ENCODE measurements around the gene ST3GAL5. TPM values are rescaled to one million over a fixed set of nuclear protein-coding genes. Genes with fewer than 3 reads are reported as not detected.
"Not testable (repeated sequence)": the region's sequence is repeated elsewhere in the genome, so short reads cannot be mapped to it uniquely, and the experiment has no call there.

Gene ST3GAL5
- total RNA-seq, 1 experiment from 2014 or later = 3.8 TPM

DNA sequence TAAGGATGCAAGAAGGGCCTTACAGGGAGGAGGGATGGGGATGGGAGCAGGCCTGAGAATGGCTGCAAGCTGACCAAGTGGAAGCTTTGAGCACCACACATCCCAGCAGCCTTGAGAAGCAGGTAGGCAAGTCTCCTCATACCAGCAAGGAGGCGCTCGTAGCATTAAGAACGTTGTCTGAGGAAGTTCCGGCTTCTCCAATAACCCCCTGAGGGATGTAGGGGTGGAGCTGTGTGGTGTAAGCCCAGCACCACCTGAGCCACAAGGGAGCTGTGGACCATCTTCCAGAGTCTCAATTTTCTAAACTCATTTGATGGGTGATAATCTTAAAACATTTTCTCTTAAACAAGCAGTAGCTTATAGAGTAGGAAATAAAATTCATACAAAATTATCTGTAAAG, 50.6 kb downstream of the ST3GAL5 start:
- BruUV-seq (replicated peaks) = no TSS peak
- TF ChIP-seq, protein P1, sequence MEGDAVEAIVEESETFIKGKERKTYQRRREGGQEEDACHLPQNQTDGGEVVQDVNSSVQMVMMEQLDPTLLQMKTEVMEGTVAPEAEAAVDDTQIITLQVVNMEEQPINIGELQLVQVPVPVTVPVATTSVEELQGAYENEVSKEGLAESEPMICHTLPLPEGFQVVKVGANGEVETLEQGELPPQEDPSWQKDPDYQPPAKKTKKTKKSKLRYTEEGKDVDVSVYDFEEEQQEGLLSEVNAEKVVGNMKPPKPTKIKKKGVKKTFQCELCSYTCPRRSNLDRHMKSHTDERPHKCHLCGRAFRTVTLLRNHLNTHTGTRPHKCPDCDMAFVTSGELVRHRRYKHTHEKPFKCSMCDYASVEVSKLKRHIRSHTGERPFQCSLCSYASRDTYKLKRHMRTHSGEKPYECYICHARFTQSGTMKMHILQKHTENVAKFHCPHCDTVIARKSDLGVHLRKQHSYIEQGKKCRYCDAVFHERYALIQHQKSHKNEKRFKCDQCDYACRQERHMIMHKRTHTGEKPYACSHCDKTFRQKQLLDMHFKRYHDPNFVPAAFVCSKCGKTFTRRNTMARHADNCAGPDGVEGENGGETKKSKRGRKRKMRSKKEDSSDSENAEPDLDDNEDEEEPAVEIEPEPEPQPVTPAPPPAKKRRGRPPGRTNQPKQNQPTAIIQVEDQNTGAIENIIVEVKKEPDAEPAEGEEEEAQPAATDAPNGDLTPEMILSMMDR (IDR thresholded peaks at IDR 0.05; ENCODE audit: unreplicated experiment) = no peak
- no peaks in the 10 kb centered on the region for H3K36me3 Mint-ChIP-seq (ENCODE audit: insufficient read depth, unreplicated experiment)
- CTCF ChIA-PET = no interaction called here
- H3K27me3 Mint-ChIP-seq (ENCODE audit: unreplicated experiment) = peaks cover 57% of the 10 kb centered on the region
- intact Hi-C loops (cut with micrococcal nuclease; ENCODE audit: unreplicated experiment) = no loop called here
- H3K27ac Mint-ChIP-seq (ENCODE audit: unreplicated experiment) = no peak overlapping the region
- no peak overlapping the region for H3K4me3 Mint-ChIP-seq (ENCODE audit: low read depth, unreplicated experiment)
- no peaks in the 10 kb centered on the region for H3K4me1 Mint-ChIP-seq (ENCODE audit: low read depth, unreplicated experiment)
- H3K9me3 Mint-ChIP-seq (ENCODE audit: low read depth, unreplicated experiment) = peaks cover 5% of the 10 kb centered on the region
- DNase-seq = no peak

DNA sequence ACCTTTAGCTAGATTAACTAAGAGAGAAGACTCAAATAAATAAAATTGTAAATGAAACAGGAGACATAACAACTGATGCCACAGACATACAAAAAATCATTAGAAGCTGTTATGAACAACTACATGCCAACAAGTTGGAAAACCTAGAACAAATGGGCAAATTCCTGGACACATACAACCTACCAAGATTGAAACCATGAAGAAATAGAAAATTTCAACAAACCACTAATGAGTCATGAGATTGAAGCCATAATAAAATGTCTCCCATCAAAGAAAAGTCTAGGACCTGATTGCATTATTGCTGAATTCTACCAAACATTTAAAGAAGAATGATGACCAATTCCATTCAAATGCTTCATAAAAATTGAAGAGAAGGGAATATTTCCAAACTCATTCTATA, 54.3 kb downstream of the ST3GAL5 start:
- H3K27me3 Mint-ChIP-seq (ENCODE audit: unreplicated experiment) = peaks cover 44% of the 10 kb centered on the region
- DNase-seq = no peak
- H3K27ac Mint-ChIP-seq (ENCODE audit: unreplicated experiment) = no peak overlapping the region
- no peaks in the 10 kb centered on the region for H3K4me1 Mint-ChIP-seq (ENCODE audit: low read depth, unreplicated experiment)
- TF ChIP-seq, protein P1 (IDR thresholded peaks at IDR 0.05; ENCODE audit: unreplicated experiment) = no peak
- no peaks in the 10 kb centered on the region for H3K36me3 Mint-ChIP-seq (ENCODE audit: insufficient read depth, unreplicated experiment)
- H3K9me3 Mint-ChIP-seq (ENCODE audit: low read depth, unreplicated experiment) = peaks cover 5% of the 10 kb centered on the region
- intact Hi-C loops (cut with micrococcal nuclease; ENCODE audit: unreplicated experiment) = no loop called here
- CTCF ChIA-PET = no interaction called here
- no peak overlapping the region for H3K4me3 Mint-ChIP-seq (ENCODE audit: low read depth, unreplicated experiment)
- BruUV-seq (replicated peaks) = no TSS peak

DNA sequence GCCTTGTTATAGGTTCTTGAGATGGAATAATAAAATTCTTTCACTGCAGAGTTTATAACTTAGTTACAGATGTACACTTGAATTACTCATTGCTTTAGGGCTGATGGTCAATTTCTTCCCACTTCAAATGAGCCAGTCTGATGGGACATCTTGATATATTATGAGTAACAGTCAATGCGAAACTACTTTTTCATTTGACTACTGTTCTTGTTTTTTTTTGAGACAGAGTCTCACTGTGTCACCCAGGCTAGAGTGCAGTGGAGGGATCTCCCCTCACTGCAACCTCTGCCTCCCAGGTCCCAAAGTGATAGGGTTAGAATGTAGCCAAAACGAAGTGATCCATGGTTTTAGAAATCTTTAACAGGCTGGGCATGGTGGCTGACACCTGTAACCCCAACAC, 57.1 kb downstream of the ST3GAL5 start:
- peaks cover 43% of the 10 kb centered on the region for H3K27me3 Mint-ChIP-seq (ENCODE audit: unreplicated experiment)
- peaks cover 16% of the 10 kb centered on the region for H3K4me1 Mint-ChIP-seq (ENCODE audit: low read depth, unreplicated experiment)
- H3K36me3 Mint-ChIP-seq (ENCODE audit: insufficient read depth, unreplicated experiment) = no peaks in the 10 kb centered on the region
- TF ChIP-seq, protein P1 (IDR thresholded peaks at IDR 0.05; ENCODE audit: unreplicated experiment) = no peak
- no TSS peak for BruUV-seq (replicated peaks)
- H3K27ac Mint-ChIP-seq (ENCODE audit: unreplicated experiment) = no peak overlapping the region
- H3K4me3 Mint-ChIP-seq (ENCODE audit: low read depth, unreplicated experiment) = no peak overlapping the region
- peaks cover 5% of the 10 kb centered on the region for H3K9me3 Mint-ChIP-seq (ENCODE audit: low read depth, unreplicated experiment)
- DNase-seq = no peak
- CTCF ChIA-PET = interaction anchor here (0.6 kb wide), 1 partner anchor 775 kb away, joined by 5 read pairs; no protein-coding TSS in a partner anchor
- intact Hi-C loops (cut with micrococcal nuclease; ENCODE audit: unreplicated experiment) = no loop called here

DNA sequence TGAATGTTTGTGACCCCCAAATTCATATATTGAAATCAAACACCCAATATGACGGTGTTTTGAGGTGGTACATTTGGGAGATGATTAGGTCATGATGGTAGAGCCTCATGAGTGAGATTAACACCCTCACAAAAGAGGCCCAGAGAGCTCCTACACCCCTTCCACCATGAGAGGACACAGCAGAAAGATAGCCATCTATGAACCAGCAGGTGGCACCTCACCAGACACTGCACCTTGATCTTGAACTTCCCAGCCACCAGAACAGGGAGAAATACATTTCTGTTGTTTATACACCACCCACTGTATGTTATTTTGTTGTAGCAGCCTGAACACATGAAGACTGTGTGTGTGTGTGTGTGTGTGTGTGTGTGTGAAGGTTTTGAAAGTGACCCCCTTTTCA, 58.1 kb downstream of the ST3GAL5 start:
- no TSS peak for BruUV-seq (replicated peaks)
- no peak for DNase-seq
- CTCF ChIA-PET = interaction anchor here (1.5 kb wide), 1 partner anchor 249 kb away, joined by 5 read pairs; no protein-coding TSS in a partner anchor
- peaks cover 5% of the 10 kb centered on the region for H3K9me3 Mint-ChIP-seq (ENCODE audit: low read depth, unreplicated experiment)
- H3K27ac Mint-ChIP-seq (ENCODE audit: unreplicated experiment) = no peak overlapping the region
- H3K36me3 Mint-ChIP-seq (ENCODE audit: insufficient read depth, unreplicated experiment) = no peaks in the 10 kb centered on the region
- H3K4me1 Mint-ChIP-seq (ENCODE audit: low read depth, unreplicated experiment) = peaks cover 18% of the 10 kb centered on the region
- intact Hi-C loops (cut with micrococcal nuclease; ENCODE audit: unreplicated experiment) = no loop called here
- no peak overlapping the region for H3K4me3 Mint-ChIP-seq (ENCODE audit: low read depth, unreplicated experiment)
- TF ChIP-seq, protein P1 (IDR thresholded peaks at IDR 0.05; ENCODE audit: unreplicated experiment) = no peak
- H3K27me3 Mint-ChIP-seq (ENCODE audit: unreplicated experiment) = peaks cover 36% of the 10 kb centered on the region

DNA sequence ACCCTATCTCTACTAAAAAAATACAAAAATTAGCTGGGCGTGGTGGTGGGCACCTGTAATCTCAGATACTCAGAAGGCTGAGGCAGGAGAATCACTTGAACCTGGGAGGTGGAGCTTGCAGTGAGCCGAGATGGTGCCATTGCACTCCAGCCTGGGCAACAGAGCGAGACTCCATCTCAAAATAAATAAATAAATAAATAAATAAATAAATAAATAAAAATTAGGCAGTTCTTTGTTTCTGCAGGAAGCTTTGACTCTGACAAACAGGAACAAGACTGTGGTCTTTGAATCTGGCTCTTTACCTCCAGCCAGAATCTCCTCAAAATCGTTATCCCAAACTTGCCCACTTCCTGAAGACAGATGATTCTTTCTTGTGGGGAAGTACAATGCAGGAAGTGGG, 59.4 kb downstream of the ST3GAL5 start:
- intact Hi-C loops (cut with micrococcal nuclease; ENCODE audit: unreplicated experiment) = loop anchor here (10.0 kb wide), 1 partner anchor 545 kb away; no protein-coding TSS in a partner anchor
- not testable (repeated sequence) for BruUV-seq (replicated peaks); H3K9me3 Mint-ChIP-seq (ENCODE audit: low read depth, unreplicated experiment); H3K4me3 Mint-ChIP-seq (ENCODE audit: low read depth, unreplicated experiment); DNase-seq; H3K36me3 Mint-ChIP-seq (ENCODE audit: insufficient read depth, unreplicated experiment); H3K27ac Mint-ChIP-seq (ENCODE audit: unreplicated experiment)
- Mint-ChIP-seq H3K4me1 (ENCODE audit: low read depth, unreplicated experiment) (peaks cover 18% of the 10 kb centered on the region), H3K27me3 (ENCODE audit: unreplicated experiment) (peaks cover 25% of the 10 kb centered on the region)
- CTCF ChIA-PET = interaction anchor here (0.5 to 3.4 kb wide), 2 partner anchors 53 to 250 kb away, joined by 6 to 42 read pairs; no protein-coding TSS in a partner anchor
